ENCODE results near the gene CLIP2.

The CLIP2 gene

DNA sequence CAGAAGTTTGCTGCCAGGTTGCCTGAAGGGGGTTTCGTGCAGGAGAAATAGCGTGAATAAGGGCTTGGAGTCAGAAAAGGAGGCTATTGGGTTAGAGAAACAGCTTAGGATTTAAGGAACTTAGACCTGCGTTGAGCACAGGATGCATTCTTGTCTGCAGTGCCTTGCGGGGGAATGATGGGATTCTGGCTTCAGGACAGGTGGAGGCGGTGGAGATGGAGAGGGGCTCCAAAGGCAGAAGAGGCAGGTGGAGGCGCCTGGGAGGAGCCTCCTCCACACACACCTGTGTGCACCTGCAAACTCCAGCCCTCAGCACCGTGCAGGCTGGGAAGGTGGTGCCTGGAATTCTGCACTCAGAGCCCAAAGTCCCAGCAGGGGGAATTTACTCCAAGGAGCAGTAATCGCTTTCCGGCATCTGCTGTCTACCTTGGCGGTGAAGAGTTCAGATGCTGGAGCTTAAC is 1.8 kb downstream of the CLIP2 start:
- TF ChIP-seq, protein P1, sequence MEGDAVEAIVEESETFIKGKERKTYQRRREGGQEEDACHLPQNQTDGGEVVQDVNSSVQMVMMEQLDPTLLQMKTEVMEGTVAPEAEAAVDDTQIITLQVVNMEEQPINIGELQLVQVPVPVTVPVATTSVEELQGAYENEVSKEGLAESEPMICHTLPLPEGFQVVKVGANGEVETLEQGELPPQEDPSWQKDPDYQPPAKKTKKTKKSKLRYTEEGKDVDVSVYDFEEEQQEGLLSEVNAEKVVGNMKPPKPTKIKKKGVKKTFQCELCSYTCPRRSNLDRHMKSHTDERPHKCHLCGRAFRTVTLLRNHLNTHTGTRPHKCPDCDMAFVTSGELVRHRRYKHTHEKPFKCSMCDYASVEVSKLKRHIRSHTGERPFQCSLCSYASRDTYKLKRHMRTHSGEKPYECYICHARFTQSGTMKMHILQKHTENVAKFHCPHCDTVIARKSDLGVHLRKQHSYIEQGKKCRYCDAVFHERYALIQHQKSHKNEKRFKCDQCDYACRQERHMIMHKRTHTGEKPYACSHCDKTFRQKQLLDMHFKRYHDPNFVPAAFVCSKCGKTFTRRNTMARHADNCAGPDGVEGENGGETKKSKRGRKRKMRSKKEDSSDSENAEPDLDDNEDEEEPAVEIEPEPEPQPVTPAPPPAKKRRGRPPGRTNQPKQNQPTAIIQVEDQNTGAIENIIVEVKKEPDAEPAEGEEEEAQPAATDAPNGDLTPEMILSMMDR (IDR thresholded peaks at IDR 0.05; ENCODE audit: control insufficient read depth, extremely low read depth, insufficient read depth), result no peak
- no peak overlapping the region for H3K4me3 ChIP-seq (ENCODE audit: low read depth, low read length)
- DNase-seq (ENCODE audit: low read depth), result no peak

DNA sequence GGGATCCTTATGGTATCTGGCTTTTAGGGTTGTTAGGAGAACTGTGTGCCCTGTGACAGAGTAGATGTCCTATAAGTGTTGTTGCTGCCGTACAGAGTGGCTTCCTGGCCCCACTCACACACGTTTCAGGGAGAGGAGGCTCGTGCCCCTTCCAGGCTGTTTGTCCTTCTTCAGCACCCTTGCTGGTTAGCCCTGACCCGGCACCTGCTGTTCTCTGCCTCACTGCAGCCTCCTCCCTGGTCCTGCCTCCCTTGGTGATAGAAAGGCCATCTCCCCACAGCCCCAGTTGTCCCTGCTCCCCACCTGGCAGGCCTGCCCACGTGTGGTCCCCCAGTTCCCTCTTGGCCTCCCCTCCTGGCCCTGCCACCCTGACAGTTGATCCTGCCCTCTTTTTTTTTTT is 2.3 kb downstream of the CLIP2 start:
- TF ChIP-seq, protein P1 (IDR thresholded peaks at IDR 0.05; ENCODE audit: control insufficient read depth, extremely low read depth, insufficient read depth), result no peak
- H3K4me3 ChIP-seq (ENCODE audit: low read depth, low read length), result no peak overlapping the region
- no peak for DNase-seq (ENCODE audit: low read depth)

DNA sequence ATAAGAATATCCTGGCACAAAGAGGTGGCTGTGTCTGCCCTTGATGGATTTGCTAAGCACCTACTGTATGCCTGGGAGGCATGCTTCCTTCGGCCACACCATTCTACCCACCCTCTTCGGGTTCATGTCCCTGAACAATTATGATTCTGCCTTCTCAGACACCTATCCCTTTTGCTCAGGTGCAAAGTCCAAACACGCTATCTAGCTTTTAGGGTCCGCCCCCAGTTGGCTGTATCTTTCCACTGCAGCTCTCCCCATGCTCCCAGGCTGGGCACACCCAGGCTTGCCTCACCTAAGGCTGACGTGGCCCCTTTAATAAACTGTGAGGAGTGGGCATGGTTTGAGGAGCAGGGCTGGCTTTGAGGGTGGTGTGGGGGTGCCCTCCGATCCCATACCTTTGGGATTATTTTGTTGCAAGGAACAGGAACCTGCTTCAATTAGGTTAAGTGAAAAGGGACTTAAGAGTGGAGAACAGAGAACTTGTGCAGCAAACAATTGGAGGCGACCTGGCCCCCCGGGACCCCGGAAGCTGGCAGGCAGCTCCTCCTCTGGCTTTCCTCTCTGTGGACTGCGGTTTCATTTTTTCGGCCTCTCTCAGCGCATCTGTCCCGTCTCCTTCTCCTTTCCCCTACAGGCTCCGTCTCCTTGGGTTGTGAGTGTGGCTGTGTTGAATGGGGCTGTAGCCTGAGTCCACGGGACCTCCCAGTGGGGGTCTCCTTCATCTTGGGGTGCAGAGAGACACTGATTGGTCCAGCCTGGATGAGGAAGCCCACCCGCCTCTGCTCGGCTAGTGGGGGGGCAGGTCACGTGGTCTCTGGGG is 3.8 kb downstream of the CLIP2 start:
- TF ChIP-seq, protein P1 (IDR thresholded peaks at IDR 0.05; ENCODE audit: control insufficient read depth, extremely low read depth, insufficient read depth), result no peak
- no peak overlapping the region for H3K4me3 ChIP-seq (ENCODE audit: low read depth, low read length)
- DNase-seq (ENCODE audit: low read depth), result no peak

DNA sequence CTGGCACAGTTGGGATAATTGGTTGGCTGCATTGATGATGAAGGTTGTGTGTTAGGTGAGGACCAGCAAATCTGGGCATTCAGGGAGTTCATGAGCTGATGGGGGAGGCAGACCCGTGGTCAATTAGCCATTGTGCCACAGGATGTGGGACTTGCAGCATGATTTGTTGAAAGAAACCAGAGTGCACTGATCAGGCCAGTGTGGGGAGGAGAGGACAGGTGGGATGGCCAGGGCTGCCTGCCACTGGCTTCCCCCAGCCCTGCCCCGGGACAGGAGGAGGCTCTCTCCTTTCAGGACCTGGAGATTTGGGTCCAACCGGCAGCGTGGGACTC is 4.3 kb downstream of the CLIP2 start:
- H3K4me3 ChIP-seq (ENCODE audit: low read depth, low read length), result no peak overlapping the region
- TF ChIP-seq, protein P1 (IDR thresholded peaks at IDR 0.05; ENCODE audit: control insufficient read depth, extremely low read depth, insufficient read depth), result no peak
- no peak for DNase-seq (ENCODE audit: low read depth)

DNA sequence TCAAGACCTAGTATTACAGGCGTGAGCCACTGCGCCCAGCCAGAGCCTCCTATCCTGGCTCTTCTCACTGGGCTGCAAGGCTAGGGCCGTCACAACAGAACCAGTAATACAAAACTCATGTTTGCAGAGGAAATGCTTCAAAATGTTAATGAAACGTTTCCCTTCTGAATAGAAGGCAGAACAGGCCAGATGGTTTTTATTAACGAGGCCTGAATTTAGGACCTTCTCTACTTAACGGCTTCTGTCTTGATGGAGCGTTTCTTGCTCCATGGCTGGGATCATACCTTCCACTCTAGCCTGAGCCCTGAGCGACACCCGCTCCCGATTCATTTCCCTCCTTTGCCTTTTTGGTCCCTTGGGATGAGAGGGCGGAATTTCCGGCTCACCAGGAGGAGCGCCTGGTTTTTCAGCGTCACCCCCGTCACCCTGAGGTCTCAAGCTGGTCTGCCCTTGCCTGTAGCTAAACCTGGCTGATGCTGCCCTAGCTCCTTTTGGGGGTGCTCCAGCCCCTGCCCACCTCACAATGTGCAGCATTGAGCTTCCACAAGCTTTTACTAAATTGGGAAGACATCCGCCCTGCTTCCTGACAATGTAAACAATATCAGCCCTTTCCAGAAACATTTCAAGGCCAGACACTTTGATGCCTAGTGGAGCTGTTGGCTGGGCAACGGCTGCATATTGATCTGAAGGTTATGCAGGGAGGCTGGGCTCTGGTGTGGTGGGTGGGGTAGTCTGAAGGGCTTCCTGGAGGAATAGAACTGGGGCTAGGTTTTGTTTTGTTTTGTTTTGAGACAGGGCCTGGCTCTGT is 5.2 kb downstream of the CLIP2 start:
- DNase-seq (ENCODE audit: low read depth), result no peak
- TF ChIP-seq, protein P1 (IDR thresholded peaks at IDR 0.05; ENCODE audit: control insufficient read depth, extremely low read depth, insufficient read depth), result no peak
- no peak overlapping the region for H3K4me3 ChIP-seq (ENCODE audit: low read depth, low read length)

DNA sequence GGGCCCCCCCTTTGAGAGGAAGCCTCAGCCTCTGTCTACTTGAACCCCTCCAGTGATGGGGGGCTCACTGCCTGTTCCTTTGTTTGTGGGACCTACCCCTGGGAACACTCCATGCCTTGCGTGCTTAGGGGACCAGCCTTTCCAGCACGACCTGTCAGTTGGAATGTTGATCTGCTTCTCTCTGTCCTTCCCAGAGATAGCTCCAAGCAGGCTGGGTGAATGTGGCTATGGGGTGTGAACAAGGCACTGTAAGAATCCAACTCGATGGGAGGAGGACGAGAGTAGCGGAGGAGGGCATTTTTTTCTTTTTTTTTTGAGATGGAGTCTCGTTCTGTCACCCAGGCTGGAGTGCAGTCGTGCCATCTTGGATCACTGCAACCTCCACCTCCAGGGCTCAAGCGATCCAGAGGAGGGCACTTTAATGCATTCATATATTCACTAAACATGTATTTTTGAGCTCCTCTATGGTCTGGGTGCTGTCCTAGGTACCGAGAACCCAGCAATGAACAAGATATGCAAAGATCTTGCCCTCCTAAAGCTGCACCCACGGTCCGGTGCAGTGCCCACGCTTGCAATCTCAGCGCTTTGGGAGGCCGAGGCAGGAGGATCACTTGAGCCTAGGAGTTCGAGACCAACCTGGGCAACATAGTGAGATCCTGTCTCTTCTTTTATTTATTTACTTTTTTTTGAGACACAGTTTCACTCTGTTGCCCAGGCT is 8.5 kb downstream of the CLIP2 start:
- DNase-seq (ENCODE audit: low read depth), result no peak
- TF ChIP-seq, protein P1 (IDR thresholded peaks at IDR 0.05; ENCODE audit: control insufficient read depth, extremely low read depth, insufficient read depth), result no peak
- no peak overlapping the region for H3K4me3 ChIP-seq (ENCODE audit: low read depth, low read length)
